Measurements from ENCODE around the gene C13orf46.

The C13orf46 gene

DNA sequence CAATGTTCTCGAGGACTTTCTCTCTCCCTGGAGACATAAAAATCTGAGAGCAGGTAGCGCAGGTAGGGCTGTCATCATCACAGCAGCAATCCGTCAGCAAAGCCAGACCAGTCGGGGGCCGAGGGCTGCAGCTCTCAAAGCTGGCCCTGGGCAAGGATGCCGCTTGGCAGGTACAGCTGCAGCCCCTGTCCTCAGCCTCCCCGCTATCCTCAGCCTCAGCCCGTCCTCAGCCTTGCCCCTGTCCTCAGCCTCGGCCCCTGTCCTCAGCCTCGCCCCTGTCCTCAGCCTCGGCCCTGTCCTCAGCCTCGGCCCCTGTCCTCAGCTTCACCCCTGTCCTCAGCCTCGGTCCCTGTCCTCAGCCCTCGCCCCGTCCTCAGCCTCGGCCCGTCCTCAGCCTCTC, 10.9 kb downstream of the C13orf46 start:
- no peak for DNase-seq (ENCODE audit: low read depth)
- TF ChIP-seq, protein P1, sequence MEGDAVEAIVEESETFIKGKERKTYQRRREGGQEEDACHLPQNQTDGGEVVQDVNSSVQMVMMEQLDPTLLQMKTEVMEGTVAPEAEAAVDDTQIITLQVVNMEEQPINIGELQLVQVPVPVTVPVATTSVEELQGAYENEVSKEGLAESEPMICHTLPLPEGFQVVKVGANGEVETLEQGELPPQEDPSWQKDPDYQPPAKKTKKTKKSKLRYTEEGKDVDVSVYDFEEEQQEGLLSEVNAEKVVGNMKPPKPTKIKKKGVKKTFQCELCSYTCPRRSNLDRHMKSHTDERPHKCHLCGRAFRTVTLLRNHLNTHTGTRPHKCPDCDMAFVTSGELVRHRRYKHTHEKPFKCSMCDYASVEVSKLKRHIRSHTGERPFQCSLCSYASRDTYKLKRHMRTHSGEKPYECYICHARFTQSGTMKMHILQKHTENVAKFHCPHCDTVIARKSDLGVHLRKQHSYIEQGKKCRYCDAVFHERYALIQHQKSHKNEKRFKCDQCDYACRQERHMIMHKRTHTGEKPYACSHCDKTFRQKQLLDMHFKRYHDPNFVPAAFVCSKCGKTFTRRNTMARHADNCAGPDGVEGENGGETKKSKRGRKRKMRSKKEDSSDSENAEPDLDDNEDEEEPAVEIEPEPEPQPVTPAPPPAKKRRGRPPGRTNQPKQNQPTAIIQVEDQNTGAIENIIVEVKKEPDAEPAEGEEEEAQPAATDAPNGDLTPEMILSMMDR (conservative IDR thresholded peaks at IDR 0.05; ENCODE audit: low read length), result no peak
- no peak overlapping the region for H3K4me3 ChIP-seq (ENCODE audit: low read length)

DNA sequence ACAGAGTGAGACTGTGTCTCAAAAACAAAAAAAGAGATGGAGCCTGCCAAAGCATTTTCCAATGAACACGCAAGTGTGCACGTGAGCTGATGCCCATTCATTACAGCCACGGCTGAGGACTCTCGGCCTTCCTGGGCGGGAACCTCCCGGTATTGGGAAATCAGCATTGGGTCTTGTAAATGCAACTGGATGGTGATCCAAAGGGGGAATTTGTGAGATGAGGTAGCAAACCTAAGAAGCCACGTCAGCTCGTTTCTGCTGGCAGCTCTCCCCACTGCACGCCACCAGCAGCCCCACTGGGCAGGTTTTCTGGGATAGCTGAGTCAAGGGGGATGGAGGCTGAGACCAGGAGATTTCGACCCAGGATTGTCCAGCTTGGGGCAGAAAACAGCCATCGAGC, 11.5 kb downstream of the C13orf46 start:
- DNase-seq (ENCODE audit: low read depth), result no peak
- no peak overlapping the region for H3K4me3 ChIP-seq (ENCODE audit: low read length)
- TF ChIP-seq, protein P1 (conservative IDR thresholded peaks at IDR 0.05; ENCODE audit: low read length), result no peak

DNA sequence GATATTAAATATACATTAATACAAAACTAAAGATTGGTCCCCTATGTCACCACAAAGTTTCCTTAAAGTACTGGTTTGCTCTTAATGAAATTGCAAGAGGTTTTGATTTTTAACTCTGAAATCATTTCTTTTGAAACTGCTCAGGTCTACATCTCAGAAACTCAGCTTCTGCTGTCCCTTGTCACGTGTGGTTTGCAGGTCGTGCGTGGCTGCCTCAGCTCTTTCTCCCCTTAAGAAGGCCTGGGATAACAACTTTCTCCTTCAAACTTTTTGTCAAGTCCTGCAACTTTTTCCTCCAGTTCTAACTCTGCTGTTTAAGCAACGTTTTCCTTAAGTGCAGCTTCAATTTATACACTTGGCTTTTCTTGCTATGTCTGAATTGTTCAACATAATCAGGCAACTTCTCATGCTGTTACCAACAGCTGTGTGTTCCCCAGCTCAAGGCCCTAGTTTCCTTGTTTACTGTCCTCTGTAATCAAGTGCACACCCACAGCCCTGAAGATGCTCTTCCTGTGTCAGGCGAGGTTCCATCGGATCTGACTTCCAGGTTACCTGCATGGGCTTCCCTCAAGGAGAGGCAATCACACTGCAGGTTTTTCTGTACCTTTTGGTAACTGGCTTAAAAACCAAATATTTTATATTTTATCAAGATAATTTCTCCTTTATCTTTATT, 13.5 kb downstream of the C13orf46 start:
- no peak for DNase-seq (ENCODE audit: low read depth)
- H3K4me3 ChIP-seq (ENCODE audit: low read length), result no peak overlapping the region
- TF ChIP-seq, protein P1 (conservative IDR thresholded peaks at IDR 0.05; ENCODE audit: low read length), result no peak

DNA sequence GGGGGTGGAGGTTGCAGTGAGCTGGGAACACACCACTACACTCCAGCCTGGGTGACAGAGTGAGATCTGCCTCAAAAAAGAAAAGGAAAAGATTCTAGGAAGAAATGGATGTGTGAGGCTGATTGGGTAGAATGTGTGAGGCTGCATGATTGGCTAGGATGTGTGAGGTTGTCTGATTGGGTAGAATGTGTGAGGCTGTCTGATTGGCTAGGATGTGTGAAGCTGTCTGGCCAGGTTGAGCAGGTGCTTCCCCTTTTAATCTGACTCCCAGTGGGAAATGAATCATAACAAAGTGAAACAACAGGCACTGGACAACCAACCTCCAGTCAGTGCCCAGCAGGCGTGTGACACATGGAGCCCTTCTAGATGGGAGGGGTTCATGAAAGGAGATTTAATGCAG, 14.7 kb downstream of the C13orf46 start:
- DNase-seq (ENCODE audit: low read depth), result no peak
- no peak overlapping the region for H3K4me3 ChIP-seq (ENCODE audit: low read length)
- TF ChIP-seq, protein P1 (conservative IDR thresholded peaks at IDR 0.05; ENCODE audit: low read length), result no peak

DNA sequence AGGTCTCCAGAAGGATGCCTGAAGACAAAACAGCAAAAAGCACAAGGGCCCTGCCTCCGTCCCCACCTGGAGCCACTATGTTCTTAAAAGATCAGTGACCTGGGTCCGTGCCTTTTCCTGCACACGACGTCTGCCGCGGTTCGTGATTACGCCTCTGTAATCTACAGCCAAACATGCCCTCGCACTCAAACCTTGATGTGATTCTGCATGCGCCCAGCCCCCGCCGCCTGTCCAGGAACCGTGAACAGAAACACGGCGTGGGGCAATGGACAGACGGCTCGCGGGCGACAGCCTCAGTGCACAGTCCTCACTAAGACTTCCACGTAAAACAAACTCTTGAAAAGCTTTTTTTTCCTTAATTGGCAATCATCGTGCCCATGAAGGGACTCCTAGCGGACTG, 15.5 kb downstream of the C13orf46 start:
- no peak for DNase-seq (ENCODE audit: low read depth)
- H3K4me3 ChIP-seq (ENCODE audit: low read length), result no peak overlapping the region
- TF ChIP-seq, protein P1 (conservative IDR thresholded peaks at IDR 0.05; ENCODE audit: low read length), result no peak

DNA sequence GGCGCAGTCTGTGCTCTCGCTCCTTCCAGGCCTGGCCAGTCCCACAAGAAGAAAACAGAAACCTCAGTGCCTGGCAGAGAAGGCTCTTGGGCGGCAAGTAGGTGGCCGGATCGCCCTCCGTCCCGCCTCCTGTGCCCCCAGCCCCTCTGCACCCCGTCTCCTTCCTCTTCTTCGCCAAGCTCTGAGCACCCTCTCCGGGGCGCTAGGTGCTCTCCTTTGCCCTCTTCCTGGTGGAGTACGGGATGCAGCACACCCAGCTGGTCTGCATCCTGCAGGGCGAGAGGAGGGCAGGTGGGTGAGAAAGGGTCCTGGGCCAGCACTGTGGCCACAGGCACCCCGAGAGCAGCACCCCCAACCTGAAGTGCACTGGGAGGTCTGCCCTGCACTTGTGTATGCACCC, 17.3 kb downstream of the C13orf46 start:
- H3K4me3 ChIP-seq (ENCODE audit: low read length), result no peak overlapping the region
- TF ChIP-seq, protein P1 (conservative IDR thresholded peaks at IDR 0.05; ENCODE audit: low read length), result no peak
- no peak for DNase-seq (ENCODE audit: low read depth)

DNA sequence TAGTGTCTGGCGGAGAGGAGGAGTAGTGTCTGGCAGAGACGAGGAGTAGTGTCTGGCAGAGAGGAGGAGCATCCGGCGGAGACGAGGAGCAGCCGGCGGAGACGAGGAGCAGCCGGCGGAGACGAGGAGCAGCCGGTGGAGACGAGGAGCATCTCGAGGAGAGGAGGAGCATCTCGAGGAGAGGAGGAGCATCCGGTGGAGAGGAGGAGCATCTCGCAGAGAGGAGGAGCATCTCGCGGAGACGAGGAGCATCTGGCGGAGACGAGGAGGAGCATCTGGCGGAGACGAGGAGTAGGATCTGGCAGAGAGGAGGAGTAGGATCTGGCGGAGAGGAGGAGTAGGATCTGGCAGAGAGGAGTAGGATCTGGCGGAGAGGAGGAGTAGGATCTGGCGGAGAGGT, 18.2 kb downstream of the C13orf46 start:
- no peak overlapping the region for H3K4me3 ChIP-seq (ENCODE audit: low read length)
- DNase-seq (ENCODE audit: low read depth), result no peak
- TF ChIP-seq, protein P1 (conservative IDR thresholded peaks at IDR 0.05; ENCODE audit: low read length), result no peak

Data from AG10803 (cell line).